Measurements from ENCODE around the gene ZNF101. TPM values are rescaled to one million over a fixed set of nuclear protein-coding genes. Genes with fewer than 3 reads are reported as not detected.

ZNF101 gene
- polyA plus RNA-seq, 1 donor: 5.3 TPM

- no peak for DNase-seq (ENCODE audit: low read depth)
These were observed 26.0 kb upstream of the ZNF101 start for GRCh38 chr19:19642506-19643157.

- no peak for DNase-seq (ENCODE audit: low read depth)
These were observed 25.2 kb upstream of the ZNF101 start, which contains the start of gene GMIP for GRCh38 chr19:19643158-19644053. GMIP (minus strand) TSS chr19:19643657; CDS start chr19:19643529, 128 bp downstream.

DNA sequence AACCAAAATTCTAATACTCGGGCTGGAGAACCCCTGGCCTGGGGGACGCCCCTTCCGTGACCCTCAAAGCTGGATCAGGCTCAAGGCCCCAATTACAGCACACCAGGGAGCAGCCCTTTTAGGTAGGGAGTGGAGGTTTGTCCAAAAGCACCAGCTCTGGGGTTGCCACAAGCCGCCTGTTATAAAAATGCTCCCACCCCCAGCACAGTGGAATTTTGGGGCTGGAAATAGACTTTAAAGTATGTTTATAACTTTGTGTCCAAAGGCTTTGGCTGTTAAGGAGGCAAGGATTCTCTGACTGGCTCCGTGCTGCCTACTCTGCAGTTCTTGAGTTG, 24.6 kb upstream of the ZNF101 start:
- no peak for DNase-seq (ENCODE audit: low read depth)

DNA sequence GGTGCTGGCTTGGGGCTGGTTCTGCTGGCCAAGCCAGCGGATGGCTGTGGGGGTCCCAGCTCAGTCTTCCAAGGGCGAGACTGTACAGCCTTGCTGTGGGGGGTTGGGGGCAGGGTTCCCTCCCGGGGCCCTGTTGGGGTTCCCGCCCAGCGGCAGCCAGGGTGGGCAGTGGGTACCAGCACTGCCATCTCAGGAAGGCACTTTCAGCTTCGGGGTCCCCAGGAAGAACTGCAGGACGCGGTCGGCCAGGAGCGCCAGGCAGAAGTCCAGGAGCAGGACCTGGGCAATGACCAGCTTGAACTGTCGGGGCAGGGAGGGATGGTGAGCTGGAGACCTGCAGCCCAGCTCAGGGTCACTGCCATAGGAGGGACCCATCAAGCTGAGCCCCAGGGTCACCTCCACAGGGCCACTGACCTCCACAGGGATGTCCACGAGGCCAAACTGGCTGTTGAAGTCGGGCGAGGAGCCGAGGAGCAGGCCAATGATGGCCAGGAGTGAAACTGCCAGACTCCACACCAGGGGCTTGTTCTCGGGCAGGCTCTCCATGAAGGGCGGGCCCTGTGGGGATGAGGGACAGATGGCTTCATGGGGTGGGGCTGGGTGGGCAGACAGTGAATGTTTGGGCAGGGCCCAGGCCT, 23.3 kb upstream of the ZNF101 start:
- DNase-seq (ENCODE audit: low read depth): no peak

GRCh38 chr19:19647037-19647835, 21.4 kb upstream of the ZNF101 start:
- no peak for DNase-seq (ENCODE audit: low read depth)

GRCh38 chr19:19649155-19649554, 19.5 kb upstream of the ZNF101 start:
- DNase-seq (ENCODE audit: low read depth): no peak

DNA sequence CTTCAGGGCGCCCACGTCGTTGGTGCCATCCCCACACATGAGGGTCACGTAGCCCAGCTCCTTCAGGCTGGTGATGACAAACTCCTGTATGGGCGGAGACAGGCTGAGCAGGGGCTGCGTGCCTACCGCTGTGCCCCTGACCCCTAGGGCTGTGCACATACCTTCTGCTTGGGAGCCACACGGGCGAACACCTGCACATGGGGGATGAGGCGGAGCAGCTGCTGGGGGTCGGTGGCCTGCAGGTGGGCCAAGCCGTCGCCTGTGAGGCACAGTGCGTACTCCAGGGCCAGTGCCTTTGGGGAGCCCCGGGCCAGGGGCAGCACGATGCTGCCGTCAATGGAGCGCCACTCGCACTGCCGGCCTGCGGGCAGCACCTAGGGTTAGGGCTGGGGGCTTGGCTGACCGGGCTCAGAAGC, 19.1 kb upstream of the ZNF101 start:
- DNase-seq (ENCODE audit: low read depth): no peak

DNA sequence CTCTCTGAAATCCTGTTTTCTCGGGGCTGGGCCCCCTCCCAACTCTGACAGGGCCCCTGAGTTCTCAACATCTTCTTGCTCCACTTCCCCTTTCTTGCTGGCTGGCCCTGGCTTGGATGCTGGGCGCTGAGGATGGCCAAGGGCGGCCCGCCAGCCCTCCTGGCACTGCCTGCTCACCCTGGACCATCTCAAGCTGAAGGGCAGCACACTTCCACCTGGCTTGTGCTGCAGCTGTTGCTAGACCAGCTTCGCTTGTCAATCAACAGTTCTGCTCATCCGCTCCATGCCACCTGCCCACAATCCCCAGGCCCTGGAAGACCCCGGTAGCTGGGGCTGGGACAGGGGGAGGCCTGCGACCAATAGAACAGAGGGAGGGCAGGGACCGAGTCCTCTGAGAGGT, 18.3 kb upstream of the ZNF101 start:
- no peak for DNase-seq (ENCODE audit: low read depth)

GRCh38 chr19:19651076-19651475, 17.6 kb upstream of the ZNF101 start:
- no peak for DNase-seq (ENCODE audit: low read depth)

GRCh38 chr19:19652482-19653295, 15.9 kb upstream of the ZNF101 start:
- no peak for DNase-seq (ENCODE audit: low read depth)

GRCh38 chr19:19653597-19654147, 15.0 kb upstream of the ZNF101 start:
- no peak for DNase-seq (ENCODE audit: low read depth)

- no peak for DNase-seq (ENCODE audit: low read depth)
These were observed 14.2 kb upstream of the ZNF101 start for GRCh38 chr19:19654441-19654840.

DNA sequence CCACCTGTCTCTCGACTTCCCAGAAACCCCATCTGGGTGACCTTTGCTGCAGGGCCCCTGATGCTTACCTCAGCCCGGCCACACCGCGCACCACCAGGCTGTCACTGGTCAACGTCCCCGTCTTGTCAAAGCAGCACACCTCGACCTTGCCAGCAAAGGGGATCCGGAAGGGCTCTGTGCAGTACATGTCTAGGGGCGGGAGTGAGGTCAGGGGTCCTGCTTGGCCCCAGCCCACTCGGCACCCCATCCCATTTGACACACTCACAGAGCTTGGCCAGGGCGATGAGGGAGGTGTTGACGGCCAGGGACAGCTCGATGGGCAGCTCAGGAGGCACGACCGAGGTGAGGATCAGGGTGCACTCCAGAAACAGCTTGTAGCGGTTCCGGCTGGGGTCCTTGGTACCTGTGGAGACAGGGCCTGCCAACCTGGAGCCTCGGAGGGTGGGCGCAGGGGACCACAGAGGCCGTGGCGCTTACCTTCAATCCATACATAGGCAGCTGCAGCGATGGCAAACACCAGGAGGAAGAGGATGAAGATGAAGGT, 13.5 kb upstream of the ZNF101 start:
- no peak for DNase-seq (ENCODE audit: low read depth)

DNA sequence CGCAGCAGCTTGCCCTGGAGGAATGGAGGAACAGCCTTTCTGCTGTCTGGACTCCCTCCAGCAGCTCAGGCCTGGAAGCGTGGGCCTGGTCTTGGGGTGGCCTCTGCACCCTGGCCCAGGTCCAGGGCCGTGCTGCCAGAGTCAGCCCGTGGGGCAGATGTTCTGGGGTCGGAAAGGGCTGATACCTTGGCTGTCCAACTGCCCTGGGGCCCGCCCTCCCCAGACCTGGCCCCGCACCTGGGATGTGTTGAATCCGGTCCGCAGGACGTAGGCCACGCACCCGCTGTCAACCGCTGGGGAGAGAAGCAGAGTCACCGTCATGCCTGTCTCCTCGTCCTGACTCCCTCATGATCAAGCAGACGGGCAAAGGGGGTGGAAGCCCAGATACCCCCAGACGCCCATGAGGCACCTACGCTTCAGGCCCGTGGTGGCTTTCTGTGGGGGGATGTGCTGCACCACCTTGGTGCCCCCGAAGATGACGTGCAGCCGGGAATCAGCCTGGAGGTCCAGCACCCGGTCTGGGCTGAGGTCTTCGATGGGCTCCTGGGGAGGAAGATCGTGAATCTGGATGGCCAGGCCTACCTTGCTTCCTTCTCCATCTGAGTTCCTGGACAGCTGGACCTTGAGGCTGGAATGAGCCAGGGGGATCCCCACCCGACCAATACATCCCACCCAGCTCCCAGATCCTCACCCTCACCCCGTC, 12.8 kb upstream of the ZNF101 start:
- no peak for DNase-seq (ENCODE audit: low read depth)

DNA sequence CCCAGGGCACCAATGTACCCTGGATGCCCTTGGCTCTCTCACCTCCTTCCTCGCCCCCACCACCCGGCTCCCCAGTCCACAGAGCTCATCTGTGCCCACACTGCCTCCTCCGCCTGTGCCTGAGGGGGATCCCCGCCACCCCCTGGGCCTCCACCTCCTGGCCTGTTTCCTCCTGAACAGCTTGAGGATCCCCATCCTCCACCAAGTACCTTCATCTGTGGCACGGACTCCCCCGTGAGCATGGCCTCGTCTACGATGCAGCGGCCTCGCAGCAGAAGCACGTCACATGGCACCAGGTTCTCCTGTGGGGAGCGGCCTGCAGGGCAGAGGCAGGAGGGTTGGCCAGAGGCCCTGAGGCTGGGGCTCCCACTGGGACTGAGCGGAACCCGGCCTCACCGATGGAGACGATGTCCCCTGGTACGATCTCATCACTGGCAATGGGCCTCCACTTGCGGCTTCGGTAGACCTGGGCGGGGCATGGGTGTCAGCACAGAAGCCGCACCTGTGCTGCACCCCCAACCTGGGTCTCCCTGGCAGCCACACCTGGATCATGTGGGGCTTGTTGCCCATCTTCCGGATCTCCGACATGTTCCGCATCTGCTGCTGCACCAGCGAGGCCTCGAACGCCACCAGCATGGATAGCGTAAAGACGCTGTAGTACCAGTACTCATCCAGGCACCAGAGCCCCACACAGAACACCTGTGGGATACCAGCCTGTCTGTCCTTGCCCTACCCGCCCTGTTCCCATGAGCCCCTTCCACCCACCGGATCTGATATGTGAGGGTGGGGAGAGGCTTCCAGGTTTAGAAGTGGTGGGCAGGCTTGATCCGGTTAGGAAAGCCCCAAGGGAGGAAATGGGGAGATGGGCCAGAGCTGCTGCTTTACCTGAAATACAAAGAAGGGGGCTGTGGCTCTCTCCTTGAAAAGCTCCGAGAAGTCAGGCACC, 11.9 kb upstream of the ZNF101 start:
- no peak for DNase-seq (ENCODE audit: low read depth)

DNA sequence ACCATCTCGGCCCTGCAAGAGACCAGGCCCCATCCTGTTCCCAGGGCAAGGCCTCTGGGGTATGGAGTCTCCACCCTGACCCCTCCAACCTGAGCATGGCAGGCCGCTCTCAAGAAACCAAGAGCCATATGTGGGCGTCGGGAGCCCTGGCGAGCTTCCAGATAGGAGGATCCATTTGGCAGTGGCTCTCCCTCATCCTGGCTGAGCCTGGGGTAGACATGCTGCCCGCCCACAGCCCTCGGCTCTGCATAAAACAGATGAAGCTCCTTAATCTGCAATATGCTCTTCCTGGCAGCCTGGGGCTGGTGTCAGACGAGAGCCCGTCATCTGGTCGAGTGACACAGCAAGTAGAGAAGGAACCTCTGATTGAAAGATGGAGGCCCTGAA, 11.2 kb upstream of the ZNF101 start:
- no peak for DNase-seq (ENCODE audit: low read depth)

- no peak for DNase-seq (ENCODE audit: low read depth)
These were observed 8.9 kb upstream of the ZNF101 start for GRCh38 chr19:19659646-19660245.

- DNase-seq (ENCODE audit: low read depth): no peak
These were observed 7.4 kb upstream of the ZNF101 start for GRCh38 chr19:19661141-19661674.

Measured in forelimb muscle (tissue), 1 donor.